Astrocyte of the cerebellum (primary cell): Measurements from ENCODE around the gene RPL18.
A peak's percentile ranks its signal among the peaks of the same experiment; 100 is the strongest.

Source experiments
- DNase-seq: peaks from one replicate; pipeline ENCODE4 v3.0.0-alpha.2; 2011; ENCODE audit warnings: low read depth
- H3K4me3 ChIP-seq: 2 replicates; pipeline ENCODE4 v1.5.1; 2011; ENCODE audit warnings: mild to moderate bottlenecking, low read depth, low read length, moderate library complexity
- CTCF ChIP-seq: IDR thresholded peaks from 2 replicates; pipeline ENCODE4 v1.5.1; 2012; ENCODE audit warnings: low read length, low read depth, moderate library complexity, mild to moderate bottlenecking; ENCODE audit errors: missing control alignments
- in situ Hi-C: cut with HindIII; loops from 2 replicates; pipeline ENCODE4 v1.10.0; 2017; ENCODE audit warnings: low sequenced_read_pairs

RPL18 gene

GRCh38 chr19:48625891-48626327, 6.9 kb upstream of the RPL18 start:
- in situ Hi-C loops, result no loop called here
- no peak for TF ChIP-seq CTCF
- no peak for DNase-seq
- no peak overlapping the region for H3K4me3 ChIP-seq

- H3K4me3 ChIP-seq, result peak overlapping the region; percentile 58
- no peak for TF ChIP-seq CTCF
- in situ Hi-C loops, result no loop called here
- DNase-seq, result no peak
Measured at GRCh38 chr19:48624791-48625723, 6.1 kb upstream of the RPL18 start.

- in situ Hi-C loops, result no loop called here
- DNase-seq, result peak; percentile 95
- H3K4me3 ChIP-seq, result peak overlapping the region; percentile 58
- TF ChIP-seq CTCF, result no peak
Measured at GRCh38 chr19:48624067-48624594, 5.2 kb upstream of the RPL18 start.

GRCh38 chr19:48623556-48624066, 4.6 kb upstream of the RPL18 start:
- TF ChIP-seq CTCF, result no peak
- no peak for DNase-seq
- in situ Hi-C loops, result no loop called here
- peak overlapping the region; percentile 58 for H3K4me3 ChIP-seq

- peak overlapping the region; percentile 90 for H3K4me3 ChIP-seq
- in situ Hi-C loops, result no loop called here
- DNase-seq, result no peak
Measured at GRCh38 chr19:48619692-48620585, 961 bp upstream of the RPL18 start.

More at GRCh38 chr19:48619692-48620585, 961 bp upstream of the RPL18 start:
- no peak for TF ChIP-seq CTCF
